ENCODE measurements around the gene CMIP. TPM values are rescaled to one million over a fixed set of nuclear protein-coding genes. Genes with fewer than 3 reads are reported as not detected.

CMIP gene
- total RNA-seq, 2 experiments from 2014 or later, result 28.1 to 29.7 TPM

DNA sequence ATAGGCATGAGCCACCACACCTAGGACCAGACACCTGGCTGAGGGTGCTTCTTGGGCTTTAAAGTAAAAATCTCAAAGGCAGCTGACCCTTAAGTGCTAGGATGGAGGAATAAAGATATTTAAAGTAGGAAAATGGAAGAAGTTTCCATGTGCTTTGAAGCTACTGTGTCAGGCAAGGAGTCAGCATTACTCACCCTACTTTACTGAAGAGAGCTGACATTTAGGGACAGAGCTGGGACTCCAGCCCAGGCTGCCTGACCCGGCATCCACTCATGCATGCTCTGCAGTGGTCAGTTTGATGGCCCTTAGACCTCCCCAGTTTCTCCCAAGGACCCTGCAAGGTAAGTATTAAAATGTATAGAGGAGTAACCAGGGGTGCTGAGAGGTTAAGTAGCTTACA, 209.7 kb downstream of the CMIP start:
- no peak overlapping the region for H3K4me3 Mint-ChIP-seq
- no peaks in the 10 kb centered on the region for H3K9me3 Mint-ChIP-seq
- H3K4me1 Mint-ChIP-seq, result no peaks in the 10 kb centered on the region
- peaks cover 2% of the 10 kb centered on the region for H3K36me3 Mint-ChIP-seq
- no peaks in the 10 kb centered on the region for H3K27me3 Mint-ChIP-seq
- H3K27ac Mint-ChIP-seq, result no peak overlapping the region
- DNase-seq, result no peak

DNA sequence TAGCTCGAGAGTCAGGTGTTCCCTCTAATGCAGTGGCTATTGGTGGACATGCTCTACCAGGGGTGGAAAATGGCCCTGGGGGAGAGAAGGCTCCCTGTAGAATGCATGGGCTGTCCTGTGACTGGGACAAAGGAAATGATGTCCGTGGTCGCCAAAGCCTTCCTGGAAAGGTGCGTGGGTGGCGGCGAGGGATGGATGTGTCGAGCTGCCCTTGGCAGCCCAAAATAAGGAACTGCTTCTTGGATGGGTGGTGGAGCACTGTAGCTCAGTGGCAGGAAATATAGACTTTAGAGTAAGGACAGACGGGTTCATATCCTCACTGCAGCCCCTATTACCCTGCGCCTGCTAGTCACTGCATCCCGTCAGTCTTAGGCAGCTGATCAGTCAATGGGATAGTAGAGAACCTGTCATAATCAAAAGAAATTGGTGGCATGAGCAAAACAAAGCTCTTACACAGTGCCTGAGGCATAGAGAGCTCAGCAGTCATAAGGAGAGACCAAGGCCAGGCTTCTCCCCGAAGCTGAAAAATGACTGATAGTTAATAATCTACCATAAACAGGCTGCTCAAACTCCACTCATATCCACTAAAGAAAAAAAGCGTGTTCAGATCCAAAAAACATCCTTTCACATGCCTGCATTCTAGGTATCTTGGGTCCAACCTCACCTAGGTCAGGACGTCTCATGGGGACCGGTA, 211.0 kb downstream of the CMIP start:
- DNase-seq, result no peak
- H3K4me3 Mint-ChIP-seq, result no peak overlapping the region
- peaks cover 2% of the 10 kb centered on the region for H3K36me3 Mint-ChIP-seq
- no peak overlapping the region for H3K27ac Mint-ChIP-seq
- no peaks in the 10 kb centered on the region for H3K27me3 Mint-ChIP-seq
- no peaks in the 10 kb centered on the region for H3K9me3 Mint-ChIP-seq
- H3K4me1 Mint-ChIP-seq, result no peaks in the 10 kb centered on the region

DNA sequence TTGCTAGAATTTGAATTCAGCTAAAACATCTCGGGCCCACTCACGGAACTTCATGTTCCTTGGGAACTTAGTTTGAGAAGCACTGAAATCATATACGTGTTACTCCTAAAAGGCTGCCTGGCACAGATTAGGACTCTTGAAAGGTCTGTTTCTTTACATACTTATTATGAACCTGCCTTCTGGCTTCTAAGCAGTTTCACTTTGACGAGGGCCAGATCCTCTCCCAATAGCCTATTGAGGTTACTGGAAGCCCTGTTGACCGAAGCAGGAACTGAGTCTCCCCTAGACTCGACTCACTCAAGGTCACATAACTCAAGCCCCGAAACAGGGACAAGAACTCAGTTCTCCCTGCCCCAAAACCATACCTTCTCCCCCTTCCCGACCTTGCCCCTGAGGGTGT, 212.6 kb downstream of the CMIP start:
- Mint-ChIP-seq H3K27me3 (no peaks in the 10 kb centered on the region), H3K36me3 (peaks cover 2% of the 10 kb centered on the region), H3K4me1 (no peaks in the 10 kb centered on the region), H3K4me3 (no peak overlapping the region), H3K27ac (no peak overlapping the region), H3K9me3 (no peaks in the 10 kb centered on the region)
- no peak for DNase-seq

DNA sequence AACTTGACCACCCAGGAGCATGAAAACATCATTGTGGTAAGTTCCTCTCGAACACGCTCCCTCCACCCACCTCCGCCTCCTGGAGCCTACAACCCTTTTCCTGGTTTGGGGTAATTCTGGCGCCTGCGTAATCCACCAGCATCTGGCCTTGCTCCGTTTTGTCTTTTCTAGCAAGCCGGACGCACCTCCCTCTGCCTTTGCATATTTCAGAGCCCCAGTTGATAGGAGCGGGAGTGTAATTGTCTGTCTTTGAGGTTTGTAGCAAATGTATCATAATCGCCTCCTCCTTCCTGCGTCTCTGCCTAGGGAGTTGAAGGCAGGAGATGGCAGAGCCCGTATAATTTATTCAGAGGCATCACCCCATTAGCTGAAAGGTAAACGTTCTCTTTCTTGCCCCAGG, 213.2 kb downstream of the CMIP start:
- Mint-ChIP-seq H3K36me3 (peaks cover 2% of the 10 kb centered on the region), H3K4me3 (no peak overlapping the region), H3K27me3 (no peaks in the 10 kb centered on the region), H3K9me3 (no peaks in the 10 kb centered on the region), H3K4me1 (no peaks in the 10 kb centered on the region), H3K27ac (no peak overlapping the region)
- DNase-seq, result no peak

DNA sequence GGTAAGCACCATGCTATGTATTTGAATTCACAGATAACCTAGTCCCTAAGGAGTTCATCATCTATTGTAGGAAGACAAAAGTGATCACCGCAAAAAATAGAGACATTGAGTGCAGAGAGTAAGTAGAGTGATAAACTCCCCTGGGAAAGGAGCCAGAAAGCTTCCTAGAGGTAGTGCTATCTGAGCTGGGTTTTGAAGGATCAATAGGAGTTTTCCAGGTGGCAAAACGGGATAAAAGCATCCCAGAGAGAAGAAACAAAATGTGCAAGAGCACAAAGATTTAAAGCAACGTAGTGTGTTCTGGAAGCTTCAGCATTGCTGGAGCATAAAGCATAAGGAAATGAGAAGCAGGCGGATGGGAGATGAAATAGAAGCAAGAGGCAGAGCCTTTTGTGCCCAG, 213.8 kb downstream of the CMIP start:
- H3K4me1 Mint-ChIP-seq, result no peaks in the 10 kb centered on the region
- H3K36me3 Mint-ChIP-seq, result peaks cover 2% of the 10 kb centered on the region
- H3K27me3 Mint-ChIP-seq, result no peaks in the 10 kb centered on the region
- DNase-seq, result no peak
- no peak overlapping the region for H3K4me3 Mint-ChIP-seq
- H3K27ac Mint-ChIP-seq, result no peak overlapping the region
- no peaks in the 10 kb centered on the region for H3K9me3 Mint-ChIP-seq

DNA sequence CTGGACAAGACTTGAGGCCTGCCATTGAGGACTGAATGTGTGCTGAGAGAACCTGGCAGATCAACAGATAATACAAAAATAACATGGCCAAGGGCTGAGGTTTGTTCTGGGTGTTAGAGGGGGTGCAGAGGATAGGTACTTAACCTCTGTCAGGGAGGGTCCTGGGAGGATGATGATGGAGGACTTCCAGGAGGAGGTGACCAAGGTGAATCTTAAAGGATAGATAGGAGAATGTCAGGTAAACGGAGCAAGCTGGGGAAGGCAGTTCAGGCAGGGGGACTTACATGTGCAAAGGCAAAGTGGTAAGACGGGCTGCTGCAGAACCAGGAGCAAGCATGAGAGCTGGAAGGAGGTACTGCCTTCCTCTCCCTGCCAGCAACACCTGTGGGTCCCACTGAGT, 214.6 kb downstream of the CMIP start:
- Mint-ChIP-seq H3K9me3 (no peaks in the 10 kb centered on the region), H3K27me3 (no peaks in the 10 kb centered on the region), H3K4me3 (no peak overlapping the region), H3K36me3 (peaks cover 2% of the 10 kb centered on the region), H3K4me1 (no peaks in the 10 kb centered on the region), H3K27ac (no peak overlapping the region)
- no peak for DNase-seq

DNA sequence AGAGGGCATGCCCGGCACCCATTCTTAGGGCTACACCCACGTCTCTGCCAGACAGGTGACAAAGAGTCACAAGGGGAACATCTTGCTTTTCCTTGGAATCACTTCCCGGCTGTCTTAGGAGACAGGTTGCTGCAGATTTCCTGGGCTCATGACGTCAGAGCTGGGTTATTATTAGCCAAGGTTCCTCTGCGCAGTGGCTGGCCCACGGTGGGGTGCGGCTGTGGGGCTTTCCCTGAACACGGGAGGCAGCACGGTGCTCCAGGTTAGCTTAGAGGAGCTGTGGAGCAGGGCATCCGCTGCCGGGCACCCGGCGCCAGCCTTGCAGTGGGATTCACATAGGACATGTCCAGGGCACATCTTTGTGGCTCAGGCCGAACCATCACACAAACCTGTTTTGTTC, 216.5 kb downstream of the CMIP start:
- Mint-ChIP-seq H3K4me3 (no peak overlapping the region), H3K27ac (no peak overlapping the region), H3K36me3 (peaks cover 2% of the 10 kb centered on the region), H3K9me3 (no peaks in the 10 kb centered on the region), H3K27me3 (no peaks in the 10 kb centered on the region), H3K4me1 (no peaks in the 10 kb centered on the region)
- no peak for DNase-seq

DNA sequence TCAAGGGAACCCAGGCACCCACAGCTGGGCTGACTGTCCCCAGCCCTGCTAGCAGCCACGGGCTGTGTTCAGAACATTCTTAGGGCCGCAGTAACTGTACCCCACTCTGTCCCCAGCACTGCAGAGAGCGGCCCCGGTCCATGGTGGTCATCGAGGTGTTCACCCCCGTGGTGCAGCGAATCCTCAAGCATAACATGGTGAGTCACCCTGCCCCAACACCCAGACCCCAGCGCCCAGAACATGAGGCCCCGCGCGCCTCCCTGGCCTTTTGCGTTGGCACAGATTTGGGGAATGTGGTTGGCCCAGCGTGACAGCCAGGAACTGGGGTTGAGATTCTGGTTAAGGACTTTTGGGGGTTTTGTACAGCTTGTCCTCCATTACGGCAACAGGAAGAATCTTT, 219.5 kb downstream of the CMIP start:
- Mint-ChIP-seq H3K27ac (no peak overlapping the region), H3K4me3 (no peak overlapping the region), H3K9me3 (no peaks in the 10 kb centered on the region), H3K27me3 (no peaks in the 10 kb centered on the region), H3K36me3 (peaks cover 2% of the 10 kb centered on the region), H3K4me1 (no peaks in the 10 kb centered on the region)
- no peak for DNase-seq

DNA sequence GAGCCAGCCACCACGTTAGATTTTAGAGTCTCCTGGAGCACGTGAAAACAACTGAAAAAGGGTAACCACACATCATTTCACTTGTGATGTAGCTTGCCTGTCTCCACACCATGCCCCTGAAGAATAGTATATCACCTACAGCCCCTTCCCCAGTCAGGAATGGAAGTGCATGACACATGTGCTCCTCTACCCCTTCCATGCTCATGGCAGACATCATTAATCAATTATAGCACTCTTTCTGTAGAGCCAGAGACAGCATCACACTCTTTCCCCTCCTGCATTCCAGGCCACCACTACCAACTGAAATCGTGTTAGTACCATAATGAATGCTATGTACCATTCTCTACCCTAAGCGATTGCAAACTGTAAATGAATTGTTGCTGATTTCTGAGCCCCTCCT, 221.0 kb downstream of the CMIP start:
- no peak for DNase-seq
- Mint-ChIP-seq H3K4me1 (no peaks in the 10 kb centered on the region), H3K27me3 (no peaks in the 10 kb centered on the region), H3K9me3 (peaks cover 2% of the 10 kb centered on the region), H3K36me3 (peaks cover 10% of the 10 kb centered on the region), H3K27ac (peak overlapping the region; percentile 12), H3K4me3 (no peak overlapping the region)

DNA sequence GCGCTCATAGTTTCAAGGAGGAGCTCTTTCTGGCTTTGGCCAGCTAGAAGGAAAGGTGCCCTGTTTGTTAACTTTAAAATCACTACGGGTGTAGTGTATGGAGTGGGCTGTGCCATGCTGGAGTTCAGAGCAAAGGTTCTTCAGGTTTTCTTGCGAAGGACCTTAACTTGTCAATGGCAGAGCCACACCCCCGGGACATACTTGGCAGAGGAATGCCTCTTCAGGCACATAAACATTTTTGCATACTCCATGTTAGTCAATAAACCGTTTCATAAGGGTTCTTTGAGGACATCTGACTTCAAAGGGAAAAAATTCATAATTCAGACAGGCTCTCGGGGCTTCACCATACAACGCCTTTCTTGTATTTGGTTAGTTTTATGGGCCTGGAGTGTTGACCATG, 221.5 kb downstream of the CMIP start:
- no peaks in the 10 kb centered on the region for H3K4me1 Mint-ChIP-seq
- H3K9me3 Mint-ChIP-seq, result peaks cover 2% of the 10 kb centered on the region
- H3K4me3 Mint-ChIP-seq, result no peak overlapping the region
- no peak for DNase-seq
- peaks cover 14% of the 10 kb centered on the region for H3K36me3 Mint-ChIP-seq
- no peaks in the 10 kb centered on the region for H3K27me3 Mint-ChIP-seq
- no peak overlapping the region for H3K27ac Mint-ChIP-seq

DNA sequence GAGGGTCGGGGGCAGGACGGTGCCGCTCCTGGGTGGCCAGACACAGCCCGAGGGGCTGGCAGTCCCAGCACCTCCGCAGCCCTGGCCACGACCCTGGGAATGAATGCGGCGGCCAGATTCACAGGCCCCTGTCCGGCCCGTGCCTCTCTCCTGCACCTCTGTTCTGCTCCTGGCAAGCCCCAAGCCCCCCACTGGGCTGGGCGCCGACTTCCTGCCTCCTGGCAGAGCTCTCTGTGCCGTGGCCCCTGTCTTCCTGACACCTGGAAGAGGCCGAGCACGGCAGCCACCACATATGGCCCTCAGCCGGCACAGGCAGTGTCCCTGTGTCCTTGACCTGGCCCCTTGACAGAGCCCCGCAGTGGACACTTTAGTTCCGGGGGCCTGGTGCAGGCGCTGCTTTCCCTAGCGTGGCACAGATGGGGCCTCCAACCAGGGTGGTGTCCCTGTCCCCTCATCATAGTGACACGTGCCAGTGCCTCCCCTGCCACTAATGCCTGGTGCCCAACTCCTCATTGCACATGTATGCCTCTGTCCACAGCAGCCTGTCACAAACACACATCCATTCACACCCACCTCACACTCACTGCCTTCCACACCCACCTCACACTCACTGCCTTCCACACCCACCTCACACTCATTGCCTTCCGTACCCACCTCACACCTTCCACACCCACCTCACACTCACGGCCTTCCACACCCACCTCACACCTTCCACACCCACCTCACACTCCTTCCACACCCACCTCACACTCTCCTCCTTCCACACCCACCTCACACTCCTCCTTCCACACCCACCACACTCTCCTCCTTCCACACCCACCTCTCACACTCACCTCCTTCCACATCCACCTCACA, 223.9 kb downstream of the CMIP start:
- H3K27me3 Mint-ChIP-seq, result no peaks in the 10 kb centered on the region
- no peak for DNase-seq
- H3K4me3 Mint-ChIP-seq, result no peak overlapping the region
- H3K27ac Mint-ChIP-seq, result no peak overlapping the region
- no peaks in the 10 kb centered on the region for H3K4me1 Mint-ChIP-seq
- peaks cover 17% of the 10 kb centered on the region for H3K36me3 Mint-ChIP-seq
- peaks cover 2% of the 10 kb centered on the region for H3K9me3 Mint-ChIP-seq

DNA sequence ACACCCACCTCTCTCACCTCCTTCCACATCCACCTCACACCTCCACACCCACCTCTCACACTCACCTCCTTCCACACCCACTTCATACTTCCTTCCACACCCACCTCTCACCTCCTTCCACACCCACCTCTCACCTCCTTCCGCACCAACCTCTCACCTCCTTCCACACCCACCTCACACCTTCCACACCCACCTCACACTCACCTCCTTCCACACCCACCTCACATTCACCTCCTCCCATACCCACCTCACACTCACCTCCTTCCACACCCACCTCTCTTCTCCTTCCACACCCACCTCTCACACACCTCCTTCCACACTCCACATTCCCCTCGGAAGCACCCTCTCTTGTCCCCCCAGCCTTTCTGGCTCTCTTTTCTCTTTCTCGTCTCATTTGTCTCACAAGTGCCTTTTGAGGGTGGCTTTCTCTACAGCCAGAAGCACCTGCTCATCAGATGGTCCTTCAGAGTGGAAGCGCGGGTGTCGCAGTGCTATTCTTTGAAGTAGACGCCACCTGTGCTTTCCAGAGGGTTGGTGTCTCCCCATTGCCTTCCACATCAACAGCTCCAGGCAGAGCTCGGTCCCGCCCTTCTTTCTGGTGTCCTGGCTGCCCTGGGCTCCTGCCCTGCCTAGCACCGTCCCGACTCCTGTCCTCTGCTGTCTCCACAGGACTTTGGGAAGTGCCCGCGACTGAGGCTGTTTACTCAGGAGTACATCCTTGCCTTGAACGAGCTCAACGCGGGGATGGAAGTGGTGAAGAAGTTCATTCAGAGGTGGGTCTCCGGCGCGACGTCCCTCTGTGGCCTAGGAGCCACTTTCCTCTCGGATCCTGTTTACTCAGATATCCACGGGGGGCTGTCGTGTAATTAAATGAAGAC, 225.1 kb downstream of the CMIP start:
- peaks cover 2% of the 10 kb centered on the region for H3K9me3 Mint-ChIP-seq
- H3K27me3 Mint-ChIP-seq, result no peaks in the 10 kb centered on the region
- no peak overlapping the region for H3K4me3 Mint-ChIP-seq
- peaks cover 17% of the 10 kb centered on the region for H3K36me3 Mint-ChIP-seq
- H3K4me1 Mint-ChIP-seq, result no peaks in the 10 kb centered on the region
- no peak for DNase-seq
- H3K27ac Mint-ChIP-seq, result peak overlapping the region; percentile 56

DNA sequence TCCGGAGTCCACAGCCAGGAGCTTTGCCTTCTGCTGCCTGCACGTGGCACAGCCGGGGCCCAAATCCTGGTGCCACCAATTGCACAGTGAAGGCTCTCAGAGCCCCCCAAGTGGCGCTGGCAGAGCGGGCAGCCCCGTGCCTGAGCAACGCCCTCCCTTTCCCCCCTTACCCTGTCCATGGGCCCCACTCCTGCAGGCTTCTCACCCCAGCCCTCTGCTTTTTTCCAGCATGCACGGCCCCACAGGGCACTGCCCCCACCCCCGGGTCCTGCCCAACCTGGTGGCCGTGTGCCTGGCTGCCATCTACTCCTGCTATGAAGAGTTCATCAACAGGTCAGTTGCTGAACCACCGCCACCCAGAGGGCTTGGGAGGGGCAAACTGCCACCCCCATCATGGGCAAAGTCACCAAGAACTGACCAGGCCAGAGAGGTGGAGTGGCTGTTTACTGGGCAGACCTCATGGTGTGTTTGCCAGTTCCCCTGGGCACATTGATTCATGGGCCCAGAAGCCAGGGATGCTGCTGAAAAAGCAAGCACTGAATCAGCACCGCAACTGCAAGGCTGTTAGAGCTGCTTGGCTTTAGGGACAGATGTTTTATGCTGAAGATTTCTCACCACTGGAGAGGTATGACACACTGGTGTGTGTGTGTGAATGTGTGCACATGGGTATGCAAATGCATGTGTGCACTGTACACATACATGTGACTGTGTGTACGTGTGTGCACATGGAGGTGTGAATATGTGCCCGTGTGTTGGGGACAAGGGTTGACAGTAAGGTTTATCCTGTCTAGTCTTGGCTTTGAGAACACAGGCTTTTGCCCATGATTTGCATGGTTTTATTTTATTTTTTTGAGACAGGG, 227.4 kb downstream of the CMIP start:
- DNase-seq, result no peak
- no peak overlapping the region for H3K27ac Mint-ChIP-seq
- peaks cover 2% of the 10 kb centered on the region for H3K9me3 Mint-ChIP-seq
- no peaks in the 10 kb centered on the region for H3K4me1 Mint-ChIP-seq
- H3K27me3 Mint-ChIP-seq, result no peaks in the 10 kb centered on the region
- peaks cover 15% of the 10 kb centered on the region for H3K36me3 Mint-ChIP-seq
- H3K4me3 Mint-ChIP-seq, result no peak overlapping the region

DNA sequence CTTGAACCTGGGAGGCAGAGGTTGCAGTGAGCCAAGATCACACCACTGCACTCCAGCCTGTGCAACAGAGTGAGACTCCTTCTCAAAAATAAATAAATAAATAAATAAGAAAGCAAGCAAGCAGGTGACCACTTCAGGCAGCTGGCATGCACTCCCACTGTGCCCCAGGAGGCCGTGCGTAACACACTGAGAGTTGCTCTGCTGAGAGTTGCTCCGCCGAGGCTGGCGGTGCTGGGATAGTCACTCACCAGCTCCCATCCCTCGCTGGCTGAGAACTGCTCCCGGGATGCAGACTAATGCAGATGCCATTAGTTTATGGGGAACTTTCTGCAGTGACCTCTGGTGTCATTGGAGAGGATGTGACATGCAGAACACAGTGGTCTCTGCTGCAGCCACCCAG, 228.8 kb downstream of the CMIP start:
- Mint-ChIP-seq H3K4me1 (no peaks in the 10 kb centered on the region), H3K27me3 (no peaks in the 10 kb centered on the region), H3K27ac (no peak overlapping the region), H3K9me3 (peaks cover 2% of the 10 kb centered on the region), H3K4me3 (no peak overlapping the region), H3K36me3 (peaks cover 15% of the 10 kb centered on the region)
- no peak for DNase-seq
